Measurements from ENCODE around the gene CLTB.

The CLTB gene

GRCh38 chr5:176401281-176402205, 14.8 kb downstream of the CLTB start:
- POLR2A ChIA-PET: interaction anchor here (1.0 kb wide), 1 partner anchor 61 kb away, joined by 3 read pairs; no protein-coding TSS in a partner anchor
- CTCF ChIA-PET: no interaction called here
- TF ChIP-seq SP1 (IDR thresholded peaks at IDR 0.05) (no peak), HDGF (IDR thresholded peaks at IDR 0.05; ENCODE audit: borderline replicate concordance) (no peak), FOXA1 (IDR thresholded peaks at IDR 0.05) (no peak), ELF4 (IDR thresholded peaks at IDR 0.05) (no peak), PKNOX1 (IDR thresholded peaks at IDR 0.05) (no peak), FOXM1 (IDR thresholded peaks at IDR 0.05; ENCODE audit: borderline replicate concordance) (no peak), L3MBTL2 (conservative IDR thresholded peaks at IDR 0.05) (no peak), FOXK2 (IDR thresholded peaks at IDR 0.05) (no peak), SUZ12 (IDR thresholded peaks at IDR 0.05) (no peak), ZNF384 (IDR thresholded peaks at IDR 0.05) (no peak), NFRKB (IDR thresholded peaks at IDR 0.05) (no peak), TARDBP (IDR thresholded peaks at IDR 0.05) (no peak), CTBP1 (IDR thresholded peaks at IDR 0.05; ENCODE audit: borderline replicate concordance) (no peak), LEF1 (IDR thresholded peaks at IDR 0.05; ENCODE audit: borderline replicate concordance) (no peak), BHLHE40 (IDR thresholded peaks at IDR 0.05; ENCODE audit: borderline replicate concordance) (no peak)
- DNase-seq (ENCODE audit: extremely low spot score): no peak

GRCh38 chr5:176400382-176401156, 15.8 kb downstream of the CLTB start:
- ChIA-PET CTCF (no interaction called here), POLR2A (no interaction called here)
- TF ChIP-seq SUZ12 (IDR thresholded peaks at IDR 0.05) (no peak), HDGF (IDR thresholded peaks at IDR 0.05; ENCODE audit: borderline replicate concordance) (no peak), FOXM1 (IDR thresholded peaks at IDR 0.05; ENCODE audit: borderline replicate concordance) (no peak), LEF1 (IDR thresholded peaks at IDR 0.05; ENCODE audit: borderline replicate concordance) (no peak), CTBP1 (IDR thresholded peaks at IDR 0.05; ENCODE audit: borderline replicate concordance) (no peak), FOXK2 (IDR thresholded peaks at IDR 0.05) (no peak), PKNOX1 (IDR thresholded peaks at IDR 0.05) (no peak), SP1 (IDR thresholded peaks at IDR 0.05) (no peak), BHLHE40 (IDR thresholded peaks at IDR 0.05; ENCODE audit: borderline replicate concordance) (no peak), ZNF384 (IDR thresholded peaks at IDR 0.05) (no peak), FOXA1 (IDR thresholded peaks at IDR 0.05) (no peak)
- no peak for DNase-seq (ENCODE audit: extremely low spot score)

- ChIA-PET CTCF (no interaction called here), POLR2A (interaction anchor here (0.7 kb wide), 1 partner anchor 725 kb away, joined by 4 read pairs; no protein-coding TSS in a partner anchor)
- TF ChIP-seq ELF4 (IDR thresholded peaks at IDR 0.05) (no peak), SUZ12 (IDR thresholded peaks at IDR 0.05) (no peak), SP1 (IDR thresholded peaks at IDR 0.05) (no peak), NFRKB (IDR thresholded peaks at IDR 0.05) (no peak), FOXK2 (IDR thresholded peaks at IDR 0.05) (no peak), L3MBTL2 (conservative IDR thresholded peaks at IDR 0.05) (no peak), TARDBP (IDR thresholded peaks at IDR 0.05) (no peak), ARNT (IDR thresholded peaks at IDR 0.05) (no peak), FOXA1 (IDR thresholded peaks at IDR 0.05) (no peak), LEF1 (IDR thresholded peaks at IDR 0.05; ENCODE audit: borderline replicate concordance) (no peak), BHLHE40 (IDR thresholded peaks at IDR 0.05; ENCODE audit: borderline replicate concordance) (no peak), FOXM1 (IDR thresholded peaks at IDR 0.05; ENCODE audit: borderline replicate concordance) (no peak), CTBP1 (IDR thresholded peaks at IDR 0.05; ENCODE audit: borderline replicate concordance) (no peak), HDGF (IDR thresholded peaks at IDR 0.05; ENCODE audit: borderline replicate concordance) (no peak), PKNOX1 (IDR thresholded peaks at IDR 0.05) (no peak), ZNF384 (IDR thresholded peaks at IDR 0.05) (no peak)
- DNase-seq (ENCODE audit: extremely low spot score): no peak
These were observed 18.5 kb downstream of the CLTB start for GRCh38 chr5:176397736-176398420.

- ChIA-PET CTCF (interaction anchor here (0.5 kb wide), 1 partner anchor 153 kb away, joined by 3 read pairs; the partner anchor contains the start of gene CDHR2), POLR2A (no interaction called here)
- DNase-seq (ENCODE audit: extremely low spot score): peak; percentile 39
- TF ChIP-seq SP1 (IDR thresholded peaks at IDR 0.05): no peak
- no peak for TF ChIP-seq TARDBP (IDR thresholded peaks at IDR 0.05)
- TF ChIP-seq ELF4 (IDR thresholded peaks at IDR 0.05): no peak
- no peak for TF ChIP-seq FOXA1 (IDR thresholded peaks at IDR 0.05)
- TF ChIP-seq NFRKB (IDR thresholded peaks at IDR 0.05): no peak
- TF ChIP-seq HDGF (IDR thresholded peaks at IDR 0.05; ENCODE audit: borderline replicate concordance): no peak
- no peak for TF ChIP-seq PKNOX1 (IDR thresholded peaks at IDR 0.05)
- TF ChIP-seq FOXM1 (IDR thresholded peaks at IDR 0.05; ENCODE audit: borderline replicate concordance): no peak
- no peak for TF ChIP-seq L3MBTL2 (conservative IDR thresholded peaks at IDR 0.05)
- no peak for TF ChIP-seq SUZ12 (IDR thresholded peaks at IDR 0.05)
- no peak for TF ChIP-seq ZNF384 (IDR thresholded peaks at IDR 0.05)
- no peak for TF ChIP-seq LEF1 (IDR thresholded peaks at IDR 0.05; ENCODE audit: borderline replicate concordance)
- TF ChIP-seq CTBP1 (IDR thresholded peaks at IDR 0.05; ENCODE audit: borderline replicate concordance): no peak
- TF ChIP-seq BHLHE40 (IDR thresholded peaks at IDR 0.05; ENCODE audit: borderline replicate concordance): no peak
- TF ChIP-seq ARNT (IDR thresholded peaks at IDR 0.05): no peak
- TF ChIP-seq FOXK2 (IDR thresholded peaks at IDR 0.05): no peak
These were observed 20.0 kb downstream of the CLTB start for GRCh38 chr5:176396330-176396729.
